NCI-H1436 (cell line): ENCODE data around the gene SMURF1.

Experiments
- DNase-seq: peaks from one replicate; lab custom pipeline; 2025; lab: John Stamatoyannopoulos, UW

SMURF1 gene

DNA sequence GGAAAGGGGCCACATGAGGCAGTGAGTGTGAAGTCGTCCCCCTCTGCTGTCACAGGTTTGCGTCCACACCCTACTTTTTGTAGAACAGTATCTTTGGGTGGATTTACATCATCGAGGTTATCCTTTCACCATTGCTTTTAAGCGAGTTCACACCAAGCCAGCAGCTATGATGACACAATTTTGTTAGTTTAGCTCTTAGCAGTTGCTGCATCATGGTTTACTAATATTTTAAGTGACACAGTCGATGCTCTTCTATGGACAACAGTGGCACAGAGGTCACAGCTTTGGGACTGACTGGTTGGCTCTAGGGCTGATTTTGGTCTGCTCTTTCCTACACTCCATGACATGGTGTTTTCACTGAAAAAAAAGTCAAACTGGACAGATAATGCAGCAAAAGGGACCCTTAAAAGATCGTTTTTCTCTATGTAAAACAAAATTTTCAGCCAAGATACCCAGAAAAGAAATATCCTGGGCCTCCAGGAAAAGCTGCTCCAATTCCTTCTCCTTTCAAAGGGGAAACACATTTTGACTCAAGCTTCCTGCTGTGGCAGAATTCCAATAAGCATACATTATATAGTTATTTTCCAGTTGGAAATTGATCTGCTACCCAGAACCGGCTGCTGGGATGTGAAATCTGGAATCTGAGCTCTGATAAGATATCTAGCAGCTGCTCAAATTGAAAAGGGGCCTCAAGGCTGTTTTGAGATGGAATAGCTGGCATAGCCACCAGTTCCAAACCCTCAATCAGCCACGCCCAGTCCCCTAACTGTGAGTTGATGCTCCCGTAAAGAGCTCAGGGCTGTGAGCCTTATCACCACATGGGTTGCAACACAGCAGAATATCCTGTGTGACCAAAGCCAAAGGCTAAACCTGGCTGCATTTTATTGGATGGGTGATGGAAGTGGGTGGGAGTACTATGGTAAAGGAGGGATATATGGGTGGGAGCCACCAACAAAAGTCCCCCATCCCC is 114.2 kb downstream of the SMURF1 start:
- DNase-seq = no peak

GRCh38 chr7:99028261-99028973 is 115.5 kb downstream of the SMURF1 start:
- DNase-seq = no peak

- DNase-seq = no peak
Observed at GRCh38 chr7:99027841-99028240, 116.1 kb downstream of the SMURF1 start.

- no peak for DNase-seq
Observed at GRCh38 chr7:99027241-99027640, 116.7 kb downstream of the SMURF1 start.

- no peak for DNase-seq
Observed at GRCh38 chr7:99024066-99024465, 119.8 kb downstream of the SMURF1 start.

- no peak for DNase-seq
Observed at GRCh38 chr7:99021941-99022560, 121.9 kb downstream of the SMURF1 start.

DNA sequence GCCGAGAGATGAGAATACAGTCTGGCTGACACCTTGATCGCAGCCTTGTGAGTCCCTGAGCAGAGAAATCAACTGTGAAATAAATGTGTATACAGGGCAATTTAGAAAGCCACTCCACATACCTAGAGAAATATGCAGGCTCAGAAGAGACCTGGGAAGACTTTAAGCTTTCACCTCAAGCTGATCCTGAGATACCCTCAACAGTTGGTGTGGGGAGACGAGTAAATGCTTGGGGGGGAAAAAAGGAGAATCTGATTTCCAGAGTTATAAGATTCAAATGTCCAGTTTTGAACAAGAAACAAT is 123.5 kb downstream of the SMURF1 start:
- DNase-seq = no peak

- no peak for DNase-seq
Observed at GRCh38 chr7:99019523-99020412, 124.1 kb downstream of the SMURF1 start.

- DNase-seq = no peak
Observed at GRCh38 chr7:99016196-99016595, 127.7 kb downstream of the SMURF1 start.

DNA sequence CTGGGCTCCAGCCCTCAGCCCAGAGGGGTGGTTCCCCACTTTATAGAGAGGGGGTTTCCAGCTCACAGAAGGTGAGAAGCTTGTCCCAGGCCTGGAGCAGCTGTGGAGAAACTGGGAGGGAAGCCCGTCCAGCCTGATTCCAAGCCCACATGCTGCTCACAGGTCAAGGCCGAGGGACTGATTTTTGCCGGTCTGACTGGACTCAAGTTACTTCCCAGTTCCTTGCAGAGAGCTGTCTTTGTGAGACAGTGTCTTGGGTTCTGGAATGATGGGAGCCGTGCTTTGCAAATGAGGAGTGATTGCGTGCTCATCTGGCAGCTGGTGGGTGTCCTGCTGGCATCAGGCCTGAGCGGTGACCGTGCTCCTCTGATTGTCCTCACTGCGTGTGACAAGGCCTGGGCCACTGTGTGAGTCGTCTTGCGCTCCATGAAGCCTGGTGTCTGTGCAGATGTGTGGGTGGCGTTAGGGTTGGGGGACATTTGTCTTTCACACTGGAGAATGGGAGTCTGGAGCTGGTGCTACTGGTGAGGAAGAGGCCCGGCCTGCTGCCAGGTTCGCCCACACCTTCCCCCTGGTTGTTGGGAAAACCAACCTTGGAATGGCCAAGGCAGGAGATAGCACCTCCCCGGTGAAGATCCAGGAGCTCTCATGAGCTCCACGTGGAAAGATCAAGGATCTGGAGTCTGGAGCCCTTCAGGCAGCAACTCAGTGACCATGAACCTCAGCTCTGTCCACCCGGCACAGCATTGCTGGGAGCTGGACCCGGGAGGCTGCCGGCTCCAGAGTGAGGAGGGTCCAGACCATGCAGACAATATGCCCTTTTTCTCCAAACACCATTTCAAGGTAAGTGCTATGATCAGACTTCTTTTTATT is 129.6 kb downstream of the SMURF1 start:
- DNase-seq = no peak

GRCh38 chr7:99013266-99014112 is 130.4 kb downstream of the SMURF1 start:
- DNase-seq = no peak

GRCh38 chr7:99012722-99013121 is 131.2 kb downstream of the SMURF1 start:
- DNase-seq = no peak

- DNase-seq = no peak
Observed at GRCh38 chr7:99011706-99012404, 132.1 kb downstream of the SMURF1 start.

DNA sequence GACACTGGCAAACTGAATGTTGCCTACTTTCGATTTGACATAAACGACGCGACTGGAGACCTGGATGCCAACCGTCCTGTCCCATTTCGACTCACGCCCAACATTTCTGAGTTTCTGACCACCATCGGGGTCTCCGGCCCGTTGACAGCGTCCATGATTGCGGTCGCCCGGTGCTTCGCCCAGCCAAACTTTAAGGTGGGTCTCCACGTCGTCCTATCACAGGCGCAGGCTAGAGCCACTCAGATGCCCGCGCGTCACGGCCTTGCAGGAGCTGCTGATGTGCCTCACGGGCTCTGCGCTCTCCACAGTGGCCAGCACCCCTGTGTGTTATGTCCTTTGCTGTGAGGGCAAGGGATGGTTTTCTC is 132.6 kb downstream of the SMURF1 start:
- DNase-seq = no peak

DNA sequence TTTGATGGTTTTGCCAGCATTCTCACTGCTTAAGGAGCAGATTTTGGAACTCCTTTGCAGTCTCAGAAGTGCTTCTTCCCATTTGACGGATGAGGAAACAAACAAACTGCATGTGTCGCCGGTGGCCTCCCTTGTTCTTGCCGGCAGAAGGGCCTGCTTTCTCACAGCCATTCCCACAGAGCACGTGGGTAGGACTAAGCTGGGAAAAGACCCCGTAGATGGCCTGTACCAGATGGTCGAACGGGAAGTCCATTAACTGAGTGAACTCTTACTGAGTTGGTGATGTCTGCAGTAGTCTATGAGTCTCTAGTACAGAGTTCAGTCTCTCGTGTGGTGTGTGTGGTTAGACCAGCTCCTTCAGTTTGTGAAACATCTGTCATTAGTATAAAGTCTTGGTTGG is 133.6 kb downstream of the SMURF1 start:
- DNase-seq = no peak

DNA sequence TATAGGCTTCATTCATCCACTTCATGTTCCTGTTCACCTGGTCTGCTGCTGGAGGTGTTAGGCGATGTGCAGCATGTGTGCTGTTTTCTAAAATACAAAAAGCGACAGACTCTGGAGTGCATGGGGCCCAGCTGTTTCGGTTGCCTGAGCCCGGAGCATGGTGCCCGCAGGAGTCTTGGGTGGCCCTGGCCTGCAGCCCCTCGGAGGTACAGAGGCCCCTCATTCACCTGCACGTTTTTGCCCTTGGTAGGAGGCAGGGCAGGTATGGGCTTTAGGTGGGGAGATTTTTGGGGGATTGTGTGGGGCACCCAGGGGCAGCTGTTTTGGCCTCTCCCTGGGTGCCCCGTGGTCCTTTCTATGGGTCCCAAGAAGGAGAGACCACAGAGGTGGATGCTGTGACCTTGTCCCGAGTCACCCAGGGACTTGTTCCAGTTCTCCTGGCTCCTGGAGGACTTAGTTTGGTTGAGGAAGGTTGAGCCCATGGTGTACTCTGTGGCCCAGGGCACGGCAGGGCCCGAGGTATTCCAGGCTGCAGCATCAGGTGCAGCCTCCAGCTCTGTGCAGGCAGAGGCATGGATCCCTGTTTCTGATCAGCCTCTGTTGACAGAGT is 134.9 kb downstream of the SMURF1 start:
- DNase-seq = no peak

- DNase-seq = no peak
Observed at GRCh38 chr7:99008181-99008631, 135.7 kb downstream of the SMURF1 start.

DNA sequence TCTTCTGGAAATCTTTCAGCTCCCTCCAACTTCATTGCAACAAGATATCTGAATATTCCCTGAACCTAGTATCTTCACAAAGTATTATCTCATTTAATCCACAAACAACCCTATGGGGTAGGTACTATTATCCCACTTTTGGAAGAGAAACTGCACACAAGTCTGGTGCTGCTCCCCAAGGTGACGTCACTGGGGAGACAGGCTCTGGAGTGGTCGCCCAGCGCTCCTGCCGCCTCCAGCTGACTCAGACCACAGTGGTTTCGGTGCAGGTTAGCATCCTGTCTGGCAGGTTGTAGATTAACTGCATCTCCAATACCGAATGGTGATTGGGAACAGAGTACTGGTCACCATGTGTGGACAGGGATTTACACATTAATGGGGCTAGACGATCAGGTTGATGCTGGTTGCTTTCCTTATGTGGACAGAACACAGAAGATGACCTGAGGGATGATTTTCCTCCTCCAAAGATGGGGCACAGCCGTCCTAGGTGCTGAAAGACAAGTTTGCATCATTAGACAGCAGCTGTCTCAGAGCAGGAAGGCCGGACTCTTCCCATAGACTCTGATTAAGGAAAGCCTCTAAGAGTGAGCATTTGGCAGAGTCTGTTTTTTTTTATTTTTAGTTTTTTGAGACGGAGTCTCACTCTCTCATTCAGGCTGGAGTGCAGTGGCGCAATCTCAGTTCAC is 137.0 kb downstream of the SMURF1 start:
- no peak for DNase-seq
